ENCODE measurements around the gene KANSL1.

The KANSL1 gene

DNA sequence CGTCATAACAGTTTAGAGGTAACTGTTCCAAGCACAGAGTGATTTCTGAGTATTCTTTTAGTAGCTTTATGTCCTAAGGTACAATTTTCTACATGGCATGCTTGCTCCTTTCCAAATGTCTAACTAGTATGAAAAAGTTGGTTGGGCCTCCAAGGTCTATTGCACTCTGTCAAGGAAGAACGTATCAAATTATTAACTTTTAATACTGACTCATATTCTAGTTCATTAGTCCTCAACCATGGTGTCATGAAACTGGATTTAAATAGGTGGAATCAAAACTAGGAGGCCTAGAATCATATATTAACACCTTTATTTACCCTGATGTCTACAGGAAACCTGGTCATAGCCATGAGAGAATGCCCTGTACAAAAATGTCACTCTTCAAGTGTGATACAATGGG lies 132.8 kb downstream of the KANSL1 start:
- TF ChIP-seq REST (IDR thresholded peaks at IDR 0.05; ENCODE audit: insufficient read depth in 1 of 2, low read depth in 2 of 2, low read length in 2 of 2), result no peak
- no peak for TF ChIP-seq FOXP2 (optimal IDR thresholded peaks at IDR 0.05; ENCODE audit: borderline replicate concordance, extremely low read depth, extremely low read length, insufficient read depth)
- TF ChIP-seq TAF1 (IDR thresholded peaks at IDR 0.05; ENCODE audit: borderline replicate concordance, insufficient read depth, low read length), result no peak
- TF ChIP-seq SIN3A (IDR thresholded peaks at IDR 0.05; ENCODE audit: borderline replicate concordance, insufficient read depth, low read length), result no peak

DNA sequence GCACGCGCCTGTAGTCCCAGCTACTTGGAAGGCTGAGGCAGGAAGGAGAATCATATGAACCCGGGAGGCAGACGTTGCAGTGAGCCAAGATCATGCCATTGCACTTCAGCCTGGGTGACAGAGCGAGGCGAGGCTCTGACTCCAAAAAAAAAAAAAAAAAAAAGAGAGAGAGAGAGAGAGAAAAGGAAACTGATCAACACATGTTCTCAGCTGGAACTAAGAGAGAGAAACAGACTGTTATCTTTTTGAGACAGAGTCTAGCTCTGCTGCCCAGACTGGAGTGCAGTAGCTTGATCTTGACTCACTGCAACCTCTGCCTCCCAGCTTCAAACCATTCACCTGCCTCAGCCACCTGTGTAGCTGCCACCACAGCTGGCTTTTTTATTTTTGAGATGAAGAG lies 133.7 kb downstream of the KANSL1 start:
- TF ChIP-seq FOXP2 (optimal IDR thresholded peaks at IDR 0.05; ENCODE audit: borderline replicate concordance, extremely low read depth, extremely low read length, insufficient read depth), result no peak
- TF ChIP-seq POLR2AphosphoS5 (IDR thresholded peaks at IDR 0.05; ENCODE audit: low read depth, low read length), result no peak
- TF ChIP-seq TAF1 (IDR thresholded peaks at IDR 0.05; ENCODE audit: borderline replicate concordance, insufficient read depth, low read length), result no peak
- no peak for TF ChIP-seq REST (IDR thresholded peaks at IDR 0.05; ENCODE audit: insufficient read depth in 1 of 2, low read depth in 2 of 2, low read length in 2 of 2)
- TF ChIP-seq SIN3A (IDR thresholded peaks at IDR 0.05; ENCODE audit: borderline replicate concordance, insufficient read depth, low read length), result no peak

DNA sequence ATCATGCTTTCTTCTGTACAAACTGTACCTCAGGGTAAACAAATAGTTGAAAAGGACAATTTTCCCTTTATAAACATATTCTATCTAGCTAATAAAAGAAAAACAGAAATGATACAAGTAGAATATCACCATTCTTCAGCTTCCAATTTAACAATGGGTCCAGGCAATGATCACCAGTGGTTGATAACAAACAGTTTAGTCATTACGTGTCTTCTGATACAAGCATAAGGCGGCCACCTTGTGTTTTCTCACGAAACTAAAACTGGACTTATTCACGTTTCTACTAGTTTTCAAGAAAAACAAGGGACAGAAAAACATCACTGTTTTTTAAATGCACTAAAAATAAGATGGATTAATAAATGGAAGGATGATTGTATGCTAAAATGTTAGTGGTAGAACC lies 135.9 kb downstream of the KANSL1 start:
- TF ChIP-seq SIN3A (IDR thresholded peaks at IDR 0.05; ENCODE audit: borderline replicate concordance, insufficient read depth, low read length) (no peak), POLR2AphosphoS5 (IDR thresholded peaks at IDR 0.05; ENCODE audit: low read depth, low read length) (no peak), TAF1 (IDR thresholded peaks at IDR 0.05; ENCODE audit: borderline replicate concordance, insufficient read depth, low read length) (no peak), REST (IDR thresholded peaks at IDR 0.05; ENCODE audit: insufficient read depth in 1 of 2, low read depth in 2 of 2, low read length in 2 of 2) (no peak), FOXP2 (optimal IDR thresholded peaks at IDR 0.05; ENCODE audit: borderline replicate concordance, extremely low read depth, extremely low read length, insufficient read depth) (no peak)

- no peak for TF ChIP-seq REST (IDR thresholded peaks at IDR 0.05; ENCODE audit: insufficient read depth in 1 of 2, low read depth in 2 of 2, low read length in 2 of 2)
- no peak for TF ChIP-seq FOXP2 (optimal IDR thresholded peaks at IDR 0.05; ENCODE audit: borderline replicate concordance, extremely low read depth, extremely low read length, insufficient read depth)
- TF ChIP-seq POLR2AphosphoS5 (IDR thresholded peaks at IDR 0.05; ENCODE audit: low read depth, low read length), result no peak
Observed at GRCh38 chr17:46056800-46057304, 136.4 kb downstream of the KANSL1 start.

GRCh38 chr17:46053911-46054534 lies 139.2 kb downstream of the KANSL1 start:
- no peak for TF ChIP-seq FOXP2 (optimal IDR thresholded peaks at IDR 0.05; ENCODE audit: borderline replicate concordance, extremely low read depth, extremely low read length, insufficient read depth)
- no peak for TF ChIP-seq SIN3A (IDR thresholded peaks at IDR 0.05; ENCODE audit: borderline replicate concordance, insufficient read depth, low read length)
- no peak for TF ChIP-seq POLR2AphosphoS5 (IDR thresholded peaks at IDR 0.05; ENCODE audit: low read depth, low read length)
- no peak for TF ChIP-seq TAF1 (IDR thresholded peaks at IDR 0.05; ENCODE audit: borderline replicate concordance, insufficient read depth, low read length)
- no peak for TF ChIP-seq REST (IDR thresholded peaks at IDR 0.05; ENCODE audit: insufficient read depth in 1 of 2, low read depth in 2 of 2, low read length in 2 of 2)
